Spinal cord (tissue), 10 donors: ENCODE results near the gene CHD9. TPM values are rescaled to one million over a fixed set of nuclear protein-coding genes. Genes with fewer than 3 reads are reported as not detected.
"Not testable (repeated sequence)": the region's sequence is repeated elsewhere in the genome, so short reads cannot be mapped to it uniquely, and the experiment has no call there.

Experiments used
- DNase-seq, 6 donors: peaks; one replicate each; pipeline versions ENCODE4 v3.0.0 to v3.0.0-alpha.2; 2013 to 2015; ENCODE audit warnings: low spot score in 6 of 6, low read depth in 4 of 6
- H3K27ac ChIP-seq: one replicate; pipeline ENCODE4 v1.5.1; 2013; ENCODE audit warnings: low read depth, low read length, control low read depth
- H3K27me3 ChIP-seq: one replicate; pipeline ENCODE4 v1.6.1; 2013; ENCODE audit warnings: low read length; ENCODE audit not compliant: control insufficient read depth, insufficient read depth
- H3K36me3 ChIP-seq: one replicate; pipeline ENCODE4 v1.6.1; 2013; ENCODE audit warnings: low read length; ENCODE audit not compliant: control insufficient read depth, insufficient read depth
- H3K4me1 ChIP-seq: one replicate; pipeline ENCODE4 v1.6.1; 2013; ENCODE audit warnings: low read length; ENCODE audit not compliant: control insufficient read depth, insufficient read depth
- H3K4me3 ChIP-seq: one replicate; pipeline ENCODE4 v1.5.1; 2013; ENCODE audit warnings: low read depth, low read length, control low read depth
- H3K9me3 ChIP-seq: one replicate; pipeline ENCODE4 v1.6.1; 2013; ENCODE audit warnings: low read length; ENCODE audit not compliant: control insufficient read depth, insufficient read depth
- WGBS: methylation state at CpG from one replicate; pipeline ENCODE4 v1.1.5; 2013; ENCODE audit warnings: missing lambda C conversion rate; ENCODE audit not compliant: insufficient coverage; 5-methylcytosine and 5-hydroxymethylcytosine counted together
- polyA plus RNA-seq, 2 donors: library from polyadenylated mRNA; unstranded; fragments of 120-200 nt; gene quantifications; one replicate each; pipeline ENCODE4 v1.2.1, GENCODE V29; 2013; ENCODE audit not compliant: insufficient read length in 2 of 2
- total RNA-seq, 2 donors: library from RNA; depleted of rRNA in 1 of 2; stranded (reverse); fragments of 120-200 nt in 1 of 2; fragments of >200 nt in 1 of 2; gene quantifications; one replicate each; pipeline versions ENCODE4 v1.2.3 to v1.2.4, GENCODE V29; 2013 to 2014
- donor health status: healthy.

CHD9 gene
- total and polyA plus RNA-seq, 4 donors, result 32.2 to 140 (median 82.8) TPM

DNA sequence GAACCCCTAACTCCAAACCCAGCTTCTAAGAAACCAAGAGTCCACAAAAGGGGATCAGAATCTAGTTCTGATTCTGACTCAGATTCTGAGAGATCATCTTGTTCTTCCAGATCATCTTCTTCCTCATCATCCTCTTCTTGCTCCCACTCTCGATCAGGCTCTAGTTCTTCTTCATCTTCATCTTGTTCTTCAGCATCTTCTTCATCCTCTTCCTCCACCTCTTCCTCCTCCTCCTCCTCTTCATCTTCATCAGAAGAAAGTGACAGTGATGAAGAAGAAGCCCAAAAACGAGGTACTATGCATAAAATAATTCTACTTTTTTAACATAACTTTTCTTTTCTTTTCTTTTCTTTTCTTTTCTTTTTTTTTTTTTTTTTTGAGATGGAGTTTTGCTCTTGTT, 249.5 kb downstream of the CHD9 start:
- no peak overlapping the region for H3K4me3 ChIP-seq
- no peak overlapping the region for H3K27ac ChIP-seq
- no peaks in the 10 kb centered on the region for H3K27me3 ChIP-seq
- H3K4me1 ChIP-seq, result no peaks in the 10 kb centered on the region
- peaks cover 31% of the 10 kb centered on the region for H3K36me3 ChIP-seq
- no peaks in the 10 kb centered on the region for H3K9me3 ChIP-seq
- no peak for DNase-seq
- WGBS, result 100% methylated on average over 1 of the region's 2 CpGs

GRCh38 chr16:53305743-53306142, 251.0 kb downstream of the CHD9 start:
- Histone ChIP-seq H3K4me1 (no peaks in the 10 kb centered on the region), H3K27me3 (no peaks in the 10 kb centered on the region), H3K27ac (no peak overlapping the region), H3K9me3 (no peaks in the 10 kb centered on the region), H3K4me3 (no peak overlapping the region), H3K36me3 (peaks cover 35% of the 10 kb centered on the region)
- DNase-seq, result no peak
- WGBS, result 90% methylated on average over 2 of the region's 3 CpGs

GRCh38 chr16:53309457-53309856, 254.7 kb downstream of the CHD9 start:
- Histone ChIP-seq H3K9me3 (no peaks in the 10 kb centered on the region), H3K36me3 (peaks cover 39% of the 10 kb centered on the region), H3K27me3 (no peaks in the 10 kb centered on the region), H3K27ac (no peak overlapping the region), H3K4me3 (no peak overlapping the region), H3K4me1 (no peaks in the 10 kb centered on the region)
- no CpG with 5 or more reads among the region's 3 CpGs for WGBS
- DNase-seq, result no peak

GRCh38 chr16:53320992-53321391, 266.2 kb downstream of the CHD9 start:
- Histone ChIP-seq H3K4me1 (no peaks in the 10 kb centered on the region), H3K36me3 (peaks cover 29% of the 10 kb centered on the region), H3K27me3 (no peaks in the 10 kb centered on the region), H3K4me3 (no peak overlapping the region), H3K27ac (no peak overlapping the region), H3K9me3 (no peaks in the 10 kb centered on the region)
- no peak for DNase-seq
- no CpG with 5 or more reads among the region's 2 CpGs for WGBS

GRCh38 chr16:53323924-53324323, 269.1 kb downstream of the CHD9 start:
- Histone ChIP-seq H3K9me3 (no peaks in the 10 kb centered on the region), H3K36me3 (peaks cover 13% of the 10 kb centered on the region), H3K27me3 (no peaks in the 10 kb centered on the region), H3K4me1 (no peaks in the 10 kb centered on the region), H3K4me3 (no peak overlapping the region), H3K27ac (no peak overlapping the region)
- DNase-seq, result no peak
- WGBS, result 100% methylated on average over 1 of the region's 5 CpGs

- not testable (repeated sequence) for H3K27ac ChIP-seq, H3K4me1 ChIP-seq, H3K4me3 ChIP-seq, H3K36me3 ChIP-seq, DNase-seq, H3K27me3 ChIP-seq, H3K9me3 ChIP-seq
- WGBS, result 100% methylated on average over 1 of the region's 3 CpGs
Measured at GRCh38 chr16:53330991-53331390, 276.2 kb downstream of the CHD9 start.

DNA sequence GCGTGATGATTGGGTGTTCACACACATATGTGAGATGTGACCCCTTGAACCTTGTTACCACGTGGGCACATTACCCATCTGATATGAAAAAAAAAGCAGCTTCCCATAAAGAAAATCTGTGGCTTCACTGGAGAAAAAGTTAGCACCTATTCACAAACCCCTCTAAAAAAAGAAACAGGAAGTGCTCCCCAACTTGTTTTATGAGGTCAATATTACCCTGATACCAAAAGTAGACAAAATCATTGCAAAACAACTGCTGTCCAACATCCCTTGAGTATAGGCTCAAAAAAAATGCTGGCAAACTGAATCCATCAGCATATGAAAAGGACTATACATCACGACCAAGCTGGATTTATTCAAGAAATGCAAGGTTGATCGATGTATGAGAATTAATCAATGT, 279.8 kb downstream of the CHD9 start:
- H3K27me3 ChIP-seq, result no peaks in the 10 kb centered on the region
- no peak overlapping the region for H3K4me3 ChIP-seq
- H3K9me3 ChIP-seq, result no peaks in the 10 kb centered on the region
- DNase-seq, result no peak
- no peaks in the 10 kb centered on the region for H3K4me1 ChIP-seq
- no peaks in the 10 kb centered on the region for H3K36me3 ChIP-seq
- no peak overlapping the region for H3K27ac ChIP-seq
- 40% methylated on average over 1 of the region's 4 CpGs for WGBS

DNA sequence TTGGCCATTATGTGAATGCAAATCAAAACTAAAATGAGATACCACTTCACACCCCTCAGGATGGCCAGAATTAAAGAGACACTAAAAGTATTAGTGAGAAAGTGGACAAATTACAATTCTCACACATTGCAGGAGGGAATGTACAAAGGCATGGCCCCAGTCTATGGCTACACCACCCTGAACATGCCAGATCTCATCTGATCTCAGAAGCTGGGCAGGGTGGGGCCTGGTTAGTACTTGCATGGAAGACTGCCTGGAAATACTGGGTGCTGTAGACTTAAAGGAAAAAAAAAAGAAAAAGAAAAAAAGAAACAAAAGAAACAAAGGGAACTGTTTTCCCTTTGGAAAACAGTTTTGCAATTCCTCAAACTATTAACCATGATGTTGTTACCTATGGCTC, 282.5 kb downstream of the CHD9 start:
- H3K27me3 ChIP-seq, result no peaks in the 10 kb centered on the region
- no peak overlapping the region for H3K4me3 ChIP-seq
- no peaks in the 10 kb centered on the region for H3K4me1 ChIP-seq
- no peaks in the 10 kb centered on the region for H3K9me3 ChIP-seq
- H3K27ac ChIP-seq, result no peak overlapping the region
- H3K36me3 ChIP-seq, result no peaks in the 10 kb centered on the region
- DNase-seq, result no peak

GRCh38 chr16:53341792-53342191, 287.0 kb downstream of the CHD9 start:
- DNase-seq, result no peak
- no peaks in the 10 kb centered on the region for H3K4me1 ChIP-seq
- H3K27ac ChIP-seq, result no peak overlapping the region
- no peaks in the 10 kb centered on the region for H3K27me3 ChIP-seq
- no peak overlapping the region for H3K4me3 ChIP-seq
- H3K9me3 ChIP-seq, result no peaks in the 10 kb centered on the region
- no CpG with 5 or more reads among the region's 6 CpGs for WGBS
- H3K36me3 ChIP-seq, result no peaks in the 10 kb centered on the region

- Histone ChIP-seq H3K27me3 (no peaks in the 10 kb centered on the region), H3K4me3 (no peak overlapping the region), H3K27ac (no peak overlapping the region), H3K36me3 (no peaks in the 10 kb centered on the region), H3K9me3 (no peaks in the 10 kb centered on the region), H3K4me1 (no peaks in the 10 kb centered on the region)
- WGBS, result 91% methylated on average over 9 of the region's 11 CpGs
- DNase-seq, result no peak
Measured at GRCh38 chr16:53355064-53355463, 300.3 kb downstream of the CHD9 start.
